K562 (cell line): ENCODE results near the gene BRD3. TPM values are rescaled to one million over a fixed set of nuclear protein-coding genes. Genes with fewer than 3 reads are reported as not detected.

Source experiments
- ATF3 ChIP-seq, 2 experiments: fragments of 450-650 bp in 1 of 2; sonication (generic) in 1 of 2; formaldehyde crosslinking in 1 of 2; IDR thresholded peaks in 1 of 2; conservative IDR thresholded peaks in 1 of 2; 2 replicates each; pipeline versions ENCODE4 v1.6.1 to v1.8.1; 2016 to 2023; ENCODE audit warnings: mild to moderate bottlenecking in 2 of 2, moderate library complexity in 2 of 2, inconsistent platforms in 1 of 2, missing genetic modification reagents in 1 of 2
- ETV5 ChIP-seq: sonication (generic); formaldehyde crosslinking; IDR thresholded peaks from 2 replicates; pipeline ENCODE4 v1.4.0; 2020; ENCODE audit warnings: low read depth, mild to moderate bottlenecking, missing genetic modification reagents
- GATAD2A ChIP-seq: fragments of 450-650 bp; IDR thresholded peaks from 2 replicates; pipeline ENCODE4 v1.6.1; 2017
- KAT7 ChIP-seq: sonication (generic); formaldehyde crosslinking; IDR thresholded peaks from 2 replicates; pipeline ENCODE4 v1.8.0; 2022; ENCODE audit warnings: missing genetic modification reagents, mild to moderate bottlenecking, borderline replicate concordance
- MCM7 ChIP-seq, 2 experiments: fragments of 450-650 bp; IDR thresholded peaks; 2 replicates each; pipeline ENCODE4 v1.6.1; 2016 to 2018
- MXI1 ChIP-seq: IDR thresholded peaks from 2 replicates; pipeline ENCODE4 v1.6.1; 2011; ENCODE audit warnings: low read depth, mild to moderate bottlenecking, improper control_type of control experiment, low read length
- NEUROD1 ChIP-seq: fragments of 150-350 bp; IDR thresholded peaks from 2 replicates; pipeline ENCODE4 v1.6.1; 2014; ENCODE audit warnings: borderline replicate concordance, low read length, low read depth; ENCODE audit not compliant: partially characterized antibody
- NFE2L1 ChIP-seq: fragments of 450-650 bp; IDR thresholded peaks from 2 replicates; pipeline ENCODE4 v1.6.1; 2016; ENCODE audit warnings: missing genetic modification characterization, low read depth, mild to moderate bottlenecking, missing compliant biosample characterization, moderate library complexity, borderline replicate concordance
- NR0B1 ChIP-seq: fragments of 450-650 bp; IDR thresholded peaks from one replicate; pipeline ENCODE4 v1.6.1; 2018; ENCODE audit warnings: mild to moderate bottlenecking, moderate library complexity; ENCODE audit not compliant: partially characterized antibody
- NR1H2 ChIP-seq: sonication (generic); formaldehyde crosslinking; IDR thresholded peaks from 2 replicates; pipeline ENCODE4 v1.4.0; 2020; ENCODE audit warnings: mild to moderate bottlenecking, missing genetic modification reagents
- USF1 ChIP-seq: sonication (generic); formaldehyde crosslinking; IDR thresholded peaks from 2 replicates; pipeline ENCODE4 v1.9.0; 2022; ENCODE audit warnings: mild to moderate bottlenecking, missing genetic modification reagents
- ZNF124 ChIP-seq: sonication (generic); formaldehyde crosslinking; IDR thresholded peaks from 2 replicates; pipeline ENCODE4 v1.8.1; 2022; ENCODE audit warnings: missing genetic modification reagents
- polyA plus RNA-seq, 8 experiments: library from polyadenylated mRNA; depleted of rRNA in 4 of 8; stranded (reverse) in 5 of 8; unstranded in 3 of 8; fragments of >200 nt; fragmentation: Nextera tagmentation in 2 of 8; fragmentation: Illumina TruSeq in 1 of 8; extraction: Ambion mirVana in 2 of 8; extraction: Trizol in 1 of 8; gene quantifications; 2 replicates each; pipeline versions ENCODE4 v1.2.1 to v1.2.3, GENCODE V29; 2011 to 2014; ENCODE audit warnings: inconsistent platforms in 1 of 8, missing spikeins in 1 of 8
- total RNA-seq, 7 experiments: library from RNA; depleted of rRNA in 6 of 7; stranded (reverse); fragments of >200 nt in 6 of 7; fragmentation: Illumina TruSeq in 2 of 7; extraction: Trizol in 2 of 7; gene quantifications; 2 replicates each; pipeline versions ENCODE4 v1.2.1 to v1.2.3, GENCODE V29; 2011 to 2021; ENCODE audit warnings: low replicate concordance in 1 of 7
- TF ChIP-seq, protein P1 (sequence below): fragments of 250-450 bp; sonication (Bioruptor Pico); IDR thresholded peaks from 2 replicates; pipeline ENCODE4 v1.8.0; 2021; ENCODE audit warnings: borderline replicate concordance, mild to moderate bottlenecking, moderate library complexity; ENCODE audit not compliant: poor library complexity, severe bottlenecking
- TF ChIP-seq, protein P2 (sequence below): IDR thresholded peaks from 2 replicates; pipeline ENCODE4 v1.6.1; 2011; ENCODE audit not compliant: insufficient read length; ENCODE audit errors: extremely low read depth
- TF ChIP-seq, protein P3 (sequence below): sonication (generic); formaldehyde crosslinking; IDR thresholded peaks from 2 replicates; pipeline ENCODE4 v1.8.0; 2023; ENCODE audit warnings: missing genetic modification reagents, mild to moderate bottlenecking, borderline replicate concordance

Gene BRD3
- total and polyA plus RNA-seq, 9 of the 15 experiments (the other 6 are each of a cell fraction or from before 2014, with no cell fraction given): 0.82 to 37.1 (median 4.2) TPM

- TF ChIP-seq MCM7 (IDR thresholded peaks at IDR 0.05): no peak
- TF ChIP-seq NR1H2 (CRISPR knock-in tag): no peak
- no peak for TF ChIP-seq ATF3 (IDR thresholded peaks at IDR 0.05)
- no peak for TF ChIP-seq ATF3 (CRISPR knock-in tag; conservative IDR thresholded peaks at IDR 0.05)
- no peak for TF ChIP-seq NR0B1
- TF ChIP-seq USF1: no peak
- TF ChIP-seq GATAD2A: 0 out of 2 replicates have a peak, but pooled peaks have one; percentile 51
- no peak for TF ChIP-seq MXI1
- TF ChIP-seq, protein P1, sequence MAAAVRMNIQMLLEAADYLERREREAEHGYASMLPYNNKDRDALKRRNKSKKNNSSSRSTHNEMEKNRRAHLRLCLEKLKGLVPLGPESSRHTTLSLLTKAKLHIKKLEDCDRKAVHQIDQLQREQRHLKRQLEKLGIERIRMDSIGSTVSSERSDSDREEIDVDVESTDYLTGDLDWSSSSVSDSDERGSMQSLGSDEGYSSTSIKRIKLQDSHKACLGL: no peak
- TF ChIP-seq ZNF124 (CRISPR knock-in tag): no peak
- TF ChIP-seq, protein P2, sequence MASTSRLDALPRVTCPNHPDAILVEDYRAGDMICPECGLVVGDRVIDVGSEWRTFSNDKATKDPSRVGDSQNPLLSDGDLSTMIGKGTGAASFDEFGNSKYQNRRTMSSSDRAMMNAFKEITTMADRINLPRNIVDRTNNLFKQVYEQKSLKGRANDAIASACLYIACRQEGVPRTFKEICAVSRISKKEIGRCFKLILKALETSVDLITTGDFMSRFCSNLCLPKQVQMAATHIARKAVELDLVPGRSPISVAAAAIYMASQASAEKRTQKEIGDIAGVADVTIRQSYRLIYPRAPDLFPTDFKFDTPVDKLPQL: no peak
- no peak for TF ChIP-seq NEUROD1
- no peak for TF ChIP-seq NFE2L1
- TF ChIP-seq KAT7: 0 out of 2 replicates have a peak, but pooled peaks have one; percentile 26
- TF ChIP-seq, protein P3, sequence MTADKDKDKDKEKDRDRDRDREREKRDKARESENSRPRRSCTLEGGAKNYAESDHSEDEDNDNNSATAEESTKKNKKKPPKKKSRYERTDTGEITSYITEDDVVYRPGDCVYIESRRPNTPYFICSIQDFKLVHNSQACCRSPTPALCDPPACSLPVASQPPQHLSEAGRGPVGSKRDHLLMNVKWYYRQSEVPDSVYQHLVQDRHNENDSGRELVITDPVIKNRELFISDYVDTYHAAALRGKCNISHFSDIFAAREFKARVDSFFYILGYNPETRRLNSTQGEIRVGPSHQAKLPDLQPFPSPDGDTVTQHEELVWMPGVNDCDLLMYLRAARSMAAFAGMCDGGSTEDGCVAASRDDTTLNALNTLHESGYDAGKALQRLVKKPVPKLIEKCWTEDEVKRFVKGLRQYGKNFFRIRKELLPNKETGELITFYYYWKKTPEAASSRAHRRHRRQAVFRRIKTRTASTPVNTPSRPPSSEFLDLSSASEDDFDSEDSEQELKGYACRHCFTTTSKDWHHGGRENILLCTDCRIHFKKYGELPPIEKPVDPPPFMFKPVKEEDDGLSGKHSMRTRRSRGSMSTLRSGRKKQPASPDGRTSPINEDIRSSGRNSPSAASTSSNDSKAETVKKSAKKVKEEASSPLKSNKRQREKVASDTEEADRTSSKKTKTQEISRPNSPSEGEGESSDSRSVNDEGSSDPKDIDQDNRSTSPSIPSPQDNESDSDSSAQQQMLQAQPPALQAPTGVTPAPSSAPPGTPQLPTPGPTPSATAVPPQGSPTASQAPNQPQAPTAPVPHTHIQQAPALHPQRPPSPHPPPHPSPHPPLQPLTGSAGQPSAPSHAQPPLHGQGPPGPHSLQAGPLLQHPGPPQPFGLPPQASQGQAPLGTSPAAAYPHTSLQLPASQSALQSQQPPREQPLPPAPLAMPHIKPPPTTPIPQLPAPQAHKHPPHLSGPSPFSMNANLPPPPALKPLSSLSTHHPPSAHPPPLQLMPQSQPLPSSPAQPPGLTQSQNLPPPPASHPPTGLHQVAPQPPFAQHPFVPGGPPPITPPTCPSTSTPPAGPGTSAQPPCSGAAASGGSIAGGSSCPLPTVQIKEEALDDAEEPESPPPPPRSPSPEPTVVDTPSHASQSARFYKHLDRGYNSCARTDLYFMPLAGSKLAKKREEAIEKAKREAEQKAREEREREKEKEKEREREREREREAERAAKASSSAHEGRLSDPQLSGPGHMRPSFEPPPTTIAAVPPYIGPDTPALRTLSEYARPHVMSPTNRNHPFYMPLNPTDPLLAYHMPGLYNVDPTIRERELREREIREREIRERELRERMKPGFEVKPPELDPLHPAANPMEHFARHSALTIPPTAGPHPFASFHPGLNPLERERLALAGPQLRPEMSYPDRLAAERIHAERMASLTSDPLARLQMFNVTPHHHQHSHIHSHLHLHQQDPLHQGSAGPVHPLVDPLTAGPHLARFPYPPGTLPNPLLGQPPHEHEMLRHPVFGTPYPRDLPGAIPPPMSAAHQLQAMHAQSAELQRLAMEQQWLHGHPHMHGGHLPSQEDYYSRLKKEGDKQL (CRISPR knock-in tag): no peak
- TF ChIP-seq ETV5 (CRISPR knock-in tag): 0 out of 2 replicates have a peak, but pooled peaks have one; percentile 67
Observed at GRCh38 chr9:133992780-133993634, 74.8 kb downstream of the BRD3 start (continued).
